ENCODE measurements around the gene MAPK13.

The MAPK13 gene

DNA sequence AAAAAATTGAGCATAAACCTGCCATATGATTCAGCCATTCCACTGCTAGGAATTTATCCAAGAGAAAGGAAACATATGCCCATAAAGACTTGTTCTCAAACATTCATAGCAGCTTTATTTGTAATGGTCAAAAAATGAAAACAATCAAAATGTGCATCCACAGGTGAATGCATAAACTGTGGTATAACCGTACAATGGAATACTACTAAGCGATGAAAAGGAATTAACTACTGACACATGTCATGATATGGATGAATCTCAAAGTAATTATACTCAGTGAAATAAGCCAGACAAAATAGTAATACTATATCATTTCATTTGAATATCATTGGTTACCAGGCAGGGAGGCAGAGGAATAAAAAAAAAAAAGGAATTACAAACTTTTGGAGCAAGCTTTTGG is 40.4 kb downstream of the MAPK13 start:
- TF ChIP-seq, protein P1, sequence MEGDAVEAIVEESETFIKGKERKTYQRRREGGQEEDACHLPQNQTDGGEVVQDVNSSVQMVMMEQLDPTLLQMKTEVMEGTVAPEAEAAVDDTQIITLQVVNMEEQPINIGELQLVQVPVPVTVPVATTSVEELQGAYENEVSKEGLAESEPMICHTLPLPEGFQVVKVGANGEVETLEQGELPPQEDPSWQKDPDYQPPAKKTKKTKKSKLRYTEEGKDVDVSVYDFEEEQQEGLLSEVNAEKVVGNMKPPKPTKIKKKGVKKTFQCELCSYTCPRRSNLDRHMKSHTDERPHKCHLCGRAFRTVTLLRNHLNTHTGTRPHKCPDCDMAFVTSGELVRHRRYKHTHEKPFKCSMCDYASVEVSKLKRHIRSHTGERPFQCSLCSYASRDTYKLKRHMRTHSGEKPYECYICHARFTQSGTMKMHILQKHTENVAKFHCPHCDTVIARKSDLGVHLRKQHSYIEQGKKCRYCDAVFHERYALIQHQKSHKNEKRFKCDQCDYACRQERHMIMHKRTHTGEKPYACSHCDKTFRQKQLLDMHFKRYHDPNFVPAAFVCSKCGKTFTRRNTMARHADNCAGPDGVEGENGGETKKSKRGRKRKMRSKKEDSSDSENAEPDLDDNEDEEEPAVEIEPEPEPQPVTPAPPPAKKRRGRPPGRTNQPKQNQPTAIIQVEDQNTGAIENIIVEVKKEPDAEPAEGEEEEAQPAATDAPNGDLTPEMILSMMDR (IDR thresholded peaks at IDR 0.05; ENCODE audit: borderline replicate concordance, insufficient read depth, low read depth, low read length), result no peak
- no peak overlapping the region for H3K4me3 ChIP-seq (ENCODE audit: low read depth, low read length)

DNA sequence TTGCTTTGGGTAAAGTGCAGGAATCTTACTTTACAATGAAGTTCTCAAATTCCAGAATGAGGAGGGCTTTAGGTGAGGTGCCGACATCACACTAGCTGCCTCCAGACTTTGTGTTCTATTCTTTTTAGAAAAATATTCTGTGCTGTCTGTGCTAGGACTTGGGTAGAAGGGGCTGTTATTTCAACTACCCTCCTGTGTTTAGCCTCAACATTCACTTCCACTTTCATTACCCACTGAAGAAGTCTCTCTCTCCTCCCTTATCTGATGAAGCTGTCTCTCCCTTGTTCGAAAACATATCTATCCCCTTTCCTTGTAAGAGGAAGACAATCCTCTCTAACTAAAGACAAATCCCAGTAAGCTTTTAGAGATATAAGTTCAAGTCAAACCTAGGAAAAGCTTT is 41.3 kb downstream of the MAPK13 start:
- TF ChIP-seq, protein P1 (IDR thresholded peaks at IDR 0.05; ENCODE audit: borderline replicate concordance, insufficient read depth, low read depth, low read length), result no peak
- H3K4me3 ChIP-seq (ENCODE audit: low read depth, low read length), result no peak overlapping the region

DNA sequence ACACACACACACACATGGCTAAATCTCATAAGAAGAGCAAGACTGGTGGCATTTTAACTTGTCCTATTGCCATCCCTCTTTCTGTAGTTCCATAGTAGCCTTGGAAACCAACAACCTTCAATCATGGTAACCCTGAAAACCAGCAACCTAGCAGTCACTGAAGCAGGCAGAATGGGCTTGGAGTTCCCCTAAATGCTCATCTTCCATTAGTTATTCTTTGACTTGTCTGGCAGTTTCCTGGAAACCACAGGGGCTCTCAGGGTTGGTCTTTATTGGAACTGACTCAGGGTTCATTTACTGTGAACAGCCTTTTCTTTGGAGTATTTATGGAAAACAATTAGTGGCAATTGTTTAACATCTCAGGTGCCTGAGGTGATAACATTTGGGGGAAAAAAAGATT is 46.9 kb downstream of the MAPK13 start:
- TF ChIP-seq, protein P1 (IDR thresholded peaks at IDR 0.05; ENCODE audit: borderline replicate concordance, insufficient read depth, low read depth, low read length), result no peak
- no peak overlapping the region for H3K4me3 ChIP-seq (ENCODE audit: low read depth, low read length)

DNA sequence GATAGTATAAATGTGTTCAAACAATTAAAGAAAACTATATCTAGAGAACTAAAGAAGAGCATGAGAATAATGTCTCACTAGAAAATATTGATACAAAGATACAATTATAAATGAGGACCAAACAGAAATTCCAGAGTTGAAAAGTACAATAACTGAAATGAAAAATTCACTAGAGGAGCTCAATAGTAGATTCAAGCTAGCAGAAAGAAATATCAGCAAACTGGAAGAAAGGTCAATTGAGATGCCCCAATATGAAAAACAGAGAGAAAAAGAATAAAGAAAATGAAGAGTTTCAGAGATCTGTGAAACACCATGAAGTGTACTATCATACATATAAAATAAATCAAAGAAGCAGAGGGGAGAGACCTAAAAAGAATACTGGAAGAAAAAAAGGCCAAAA is 48.2 kb downstream of the MAPK13 start:
- TF ChIP-seq, protein P1 (IDR thresholded peaks at IDR 0.05; ENCODE audit: borderline replicate concordance, insufficient read depth, low read depth, low read length), result no peak
- H3K4me3 ChIP-seq (ENCODE audit: low read depth, low read length), result no peak overlapping the region

DNA sequence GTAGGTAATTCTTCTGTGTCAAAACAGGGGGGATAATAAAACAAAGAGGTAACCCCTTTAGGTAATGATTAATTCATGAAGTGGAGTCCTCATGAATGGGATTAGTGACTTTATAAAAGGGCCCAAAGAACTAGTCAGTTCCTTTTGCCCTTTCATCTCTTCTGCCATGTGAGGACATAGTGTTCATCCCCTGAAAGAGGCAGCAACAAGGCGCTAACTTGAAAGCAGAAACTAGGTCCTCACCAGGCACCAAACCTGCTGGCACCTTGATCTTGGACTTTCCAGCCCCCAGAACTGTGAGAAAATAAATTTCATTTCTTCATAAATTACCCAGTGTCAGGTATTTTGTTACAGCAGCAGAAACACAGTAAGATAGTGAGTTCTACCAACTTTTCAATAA is 49.8 kb downstream of the MAPK13 start:
- no peak overlapping the region for H3K4me3 ChIP-seq (ENCODE audit: low read depth, low read length)
- TF ChIP-seq, protein P1 (IDR thresholded peaks at IDR 0.05; ENCODE audit: borderline replicate concordance, insufficient read depth, low read depth, low read length), result no peak

DNA sequence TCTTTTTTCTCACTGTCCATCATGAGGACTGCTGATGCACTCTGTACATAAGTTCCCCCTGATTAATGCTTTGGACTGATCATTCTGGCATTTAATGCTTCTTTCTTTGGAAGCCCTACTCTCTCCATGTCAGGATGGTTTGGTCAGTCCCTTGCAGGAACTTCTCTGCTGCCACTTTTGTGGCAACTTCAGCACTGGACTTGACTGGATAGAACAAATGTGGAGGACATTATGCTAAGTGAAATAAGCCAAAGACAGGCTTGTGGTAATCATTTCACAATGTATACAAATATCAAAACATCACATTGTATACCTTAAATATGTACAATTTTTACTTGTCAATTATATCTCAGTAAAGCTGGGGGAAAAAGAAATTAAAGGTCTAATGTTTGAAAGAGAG is 54.0 kb downstream of the MAPK13 start:
- TF ChIP-seq, protein P1 (IDR thresholded peaks at IDR 0.05; ENCODE audit: borderline replicate concordance, insufficient read depth, low read depth, low read length), result no peak

DNA sequence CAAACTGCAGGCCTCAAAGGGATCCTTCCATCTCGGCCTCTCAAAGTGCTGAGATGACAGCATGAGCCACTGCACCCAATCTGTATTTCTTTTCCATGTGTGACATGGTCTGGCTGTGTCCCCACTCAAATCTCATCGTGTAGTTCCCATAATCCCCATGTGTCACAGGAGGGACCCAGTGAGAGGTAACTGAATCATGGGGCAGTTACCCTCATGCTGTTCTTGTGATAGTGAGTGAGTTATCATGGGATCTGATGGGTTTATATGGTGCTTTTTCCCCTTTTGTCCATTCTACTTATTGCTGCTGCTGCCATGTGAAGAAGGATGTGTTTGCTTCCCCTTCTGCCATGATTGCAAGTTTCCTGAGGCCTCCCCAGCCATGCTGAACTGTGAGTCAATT is 55.9 kb downstream of the MAPK13 start:
- H3K4me3 ChIP-seq (ENCODE audit: low read depth, low read length), result no peak overlapping the region
- TF ChIP-seq, protein P1 (IDR thresholded peaks at IDR 0.05; ENCODE audit: borderline replicate concordance, insufficient read depth, low read depth, low read length), result no peak

More for the DNA sequence above, 54.0 kb downstream of the MAPK13 start:
- no peak overlapping the region for H3K4me3 ChIP-seq (ENCODE audit: low read depth, low read length)
